HG03175 (cell line): ENCODE results near the gene DHRS2.

Experiments
- ATAC-seq: cut with Tn5 transposase; IDR thresholded peaks from one replicate; pipeline ENCODE4 v1.9.1; 2021; ENCODE audit warnings: mild to moderate bottlenecking, moderate library complexity; ENCODE audit not compliant: unreplicated experiment

DHRS2 gene

DNA sequence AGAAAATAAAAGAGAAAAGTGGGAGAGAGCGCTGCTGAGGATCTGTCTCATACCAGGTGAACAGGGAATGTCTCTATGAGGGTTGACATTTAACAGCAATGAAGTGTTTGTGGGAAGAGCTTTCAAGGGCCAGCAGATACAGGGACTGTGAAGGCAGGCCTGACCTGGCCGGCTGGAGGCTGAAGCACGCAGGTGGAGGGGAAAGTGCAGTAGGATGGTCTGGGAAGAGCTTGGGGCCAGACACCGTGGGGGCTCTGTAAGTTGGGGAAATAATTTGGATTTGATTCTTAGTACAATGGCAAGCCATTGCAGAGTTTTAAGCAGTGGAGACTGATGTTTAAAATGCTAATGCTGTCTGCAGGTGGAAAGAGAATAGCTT lies 23.8 kb upstream of the DHRS2 start:
- ATAC-seq, result no peak

DNA sequence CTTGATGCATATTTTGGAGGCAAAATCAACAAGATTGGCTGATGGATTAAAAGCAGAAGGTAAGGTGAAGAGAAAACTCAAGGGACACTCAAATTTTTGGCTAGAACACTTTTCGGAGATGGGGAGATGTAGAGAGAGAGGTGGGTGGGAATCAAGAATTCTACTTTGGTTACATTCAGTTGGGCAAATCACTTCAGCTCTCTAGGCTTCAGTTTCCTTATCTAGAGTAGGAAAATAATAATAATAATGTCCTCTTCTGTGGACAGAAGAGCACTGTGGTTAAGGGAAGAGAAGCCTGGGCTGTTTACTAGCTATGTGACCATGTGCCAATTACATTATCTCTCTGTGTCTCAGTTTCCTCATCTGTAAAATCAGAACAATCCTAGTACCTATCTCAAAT lies 23.4 kb upstream of the DHRS2 start:
- no peak for ATAC-seq

DNA sequence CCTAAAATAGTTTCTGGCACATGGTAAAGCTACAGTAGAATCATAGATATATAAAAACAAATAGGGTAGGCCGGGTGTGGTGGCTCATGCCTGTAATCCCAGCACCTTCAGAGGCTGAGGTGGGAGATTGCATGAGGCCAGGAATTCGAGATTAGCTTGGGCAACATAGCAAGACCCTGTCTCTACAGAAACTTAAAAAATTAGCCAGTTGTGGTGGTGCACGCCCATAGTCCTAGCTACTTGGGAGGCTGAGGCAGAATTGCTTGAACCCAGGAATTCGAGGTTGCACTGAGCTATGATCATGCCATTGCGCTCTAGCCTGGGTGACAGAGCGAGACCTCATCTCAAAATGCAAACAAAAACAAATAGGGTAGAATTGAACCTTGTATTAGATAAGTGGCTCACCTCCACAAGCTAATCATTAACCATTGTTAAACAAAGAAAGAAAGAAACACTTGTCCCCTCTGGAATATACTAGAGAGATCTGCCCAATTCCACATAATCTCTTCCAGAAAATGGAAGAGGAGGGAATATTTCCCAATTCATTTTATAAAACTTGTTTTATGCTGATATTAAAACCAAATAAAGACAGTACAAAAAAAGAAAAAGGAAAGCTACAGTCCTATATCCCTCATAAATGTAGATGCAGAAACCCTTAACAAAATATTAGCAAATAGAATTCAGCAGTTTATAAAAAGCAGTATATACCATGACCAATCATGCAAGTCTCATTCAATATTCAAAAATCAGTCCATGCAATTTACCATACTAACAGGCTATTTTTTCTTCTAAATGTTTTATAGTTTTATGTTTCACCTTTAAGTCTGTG lies 22.7 kb upstream of the DHRS2 start:
- no peak for ATAC-seq

DNA sequence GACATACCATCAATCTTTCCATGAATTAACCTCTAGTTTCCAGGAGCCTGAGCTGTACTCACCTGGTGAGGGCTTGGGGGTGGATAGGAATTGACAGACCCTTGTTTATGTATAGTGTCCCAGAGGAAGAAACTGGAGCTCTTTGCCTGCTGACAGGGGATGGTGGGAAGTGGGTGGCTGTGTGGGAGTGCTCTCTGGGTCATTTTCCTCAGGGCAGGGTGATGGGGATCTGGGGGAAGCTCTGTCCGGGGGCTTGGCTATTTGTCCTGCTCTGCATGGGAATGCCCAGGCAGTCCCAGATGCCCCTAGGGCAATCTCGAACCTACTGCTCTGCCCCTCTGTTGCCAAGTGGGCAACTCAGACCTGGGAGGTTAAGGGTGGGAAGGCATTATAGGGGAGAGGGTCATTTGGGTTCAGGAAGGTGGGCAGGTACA lies 21.8 kb upstream of the DHRS2 start:
- no peak for ATAC-seq

DNA sequence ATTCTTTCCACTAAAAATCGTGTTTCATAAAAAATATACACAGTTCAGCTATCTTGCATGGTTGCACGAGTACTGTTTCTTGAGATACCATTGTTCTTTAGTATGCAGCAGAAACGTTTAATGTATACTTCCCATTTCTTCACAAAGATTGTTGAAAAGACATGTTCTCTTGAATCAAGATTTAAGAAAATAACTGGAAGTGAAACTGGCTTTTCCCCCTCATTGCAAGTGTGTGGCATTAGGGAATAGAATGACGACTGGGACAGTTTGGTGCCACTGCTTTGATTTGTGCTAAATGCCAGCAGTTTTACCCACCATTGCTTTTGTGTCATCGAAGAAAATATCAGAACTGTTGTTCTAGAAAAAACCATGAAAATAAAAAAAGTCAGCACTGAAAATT lies 20.3 kb upstream of the DHRS2 start:
- ATAC-seq, result no peak

DNA sequence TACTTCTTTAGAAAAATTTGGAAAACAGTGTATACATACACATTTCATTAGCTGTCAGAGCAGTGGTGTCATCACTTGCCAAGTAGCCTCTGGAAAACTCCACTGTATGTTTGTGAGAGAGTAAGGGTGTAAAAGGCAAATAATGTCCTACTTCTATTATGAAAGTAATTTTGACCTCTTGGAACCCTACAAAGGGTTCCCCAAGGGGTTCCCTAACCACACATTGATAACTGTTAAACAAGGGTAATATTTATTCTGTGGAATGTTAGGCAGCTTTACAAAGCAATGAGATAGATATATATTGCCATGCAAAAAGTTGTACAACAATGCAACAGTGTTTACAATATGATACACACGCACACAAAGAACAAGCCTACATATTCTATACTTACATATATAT lies 18.6 kb upstream of the DHRS2 start:
- no peak for ATAC-seq

DNA sequence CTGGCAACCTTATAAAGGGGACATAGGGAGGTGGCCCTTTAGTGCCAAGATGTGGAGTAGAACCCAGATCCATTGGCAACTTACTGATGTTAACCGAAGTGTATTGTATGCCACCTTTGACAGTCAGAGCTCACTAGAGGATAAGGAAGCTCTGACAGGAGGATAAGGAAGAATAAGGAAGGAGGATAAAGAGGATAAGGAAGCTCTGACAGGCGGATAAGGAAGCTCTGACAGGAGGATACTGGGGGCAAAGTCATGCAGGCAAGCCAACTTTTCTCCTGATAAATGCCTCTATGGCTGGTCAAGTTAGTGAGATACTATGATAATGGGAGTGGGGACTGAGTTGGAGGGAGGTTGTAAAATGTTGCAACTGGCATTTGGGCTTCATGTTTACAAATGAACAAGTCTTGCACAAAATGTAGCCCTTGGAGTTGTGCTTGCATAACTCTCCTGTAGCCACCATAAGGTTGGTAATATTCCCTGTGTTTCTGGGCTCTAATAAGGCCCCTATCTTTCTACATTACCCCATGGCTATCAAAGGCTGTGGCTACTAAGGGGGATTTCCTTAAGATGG lies 17.7 kb upstream of the DHRS2 start:
- ATAC-seq, result no peak

DNA sequence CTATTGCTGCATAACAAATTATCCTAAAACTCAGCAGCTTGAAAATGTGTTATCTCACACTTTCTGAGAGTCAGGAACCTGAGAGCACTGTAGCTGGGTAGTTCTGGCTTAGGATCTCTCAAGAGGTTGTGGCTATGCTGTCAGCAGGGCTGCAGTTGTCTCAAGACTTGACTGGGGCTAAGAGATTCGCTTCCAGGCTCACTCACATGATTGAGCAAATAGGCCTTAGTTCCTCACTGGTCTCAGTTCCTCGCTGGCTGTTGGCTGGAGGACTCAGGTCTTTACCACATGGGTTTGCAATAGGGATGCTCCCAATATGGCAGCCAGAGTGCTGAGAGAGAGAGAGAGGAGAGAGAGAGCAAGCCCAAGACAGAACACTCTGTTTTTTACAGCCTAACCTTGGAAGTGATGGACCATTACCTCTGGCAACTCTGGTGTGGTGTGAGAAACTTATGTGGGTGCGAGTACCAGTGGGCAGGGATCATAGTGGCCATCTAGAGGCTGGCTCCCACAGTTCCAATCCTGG lies 15.9 kb upstream of the DHRS2 start:
- no peak for ATAC-seq

DNA sequence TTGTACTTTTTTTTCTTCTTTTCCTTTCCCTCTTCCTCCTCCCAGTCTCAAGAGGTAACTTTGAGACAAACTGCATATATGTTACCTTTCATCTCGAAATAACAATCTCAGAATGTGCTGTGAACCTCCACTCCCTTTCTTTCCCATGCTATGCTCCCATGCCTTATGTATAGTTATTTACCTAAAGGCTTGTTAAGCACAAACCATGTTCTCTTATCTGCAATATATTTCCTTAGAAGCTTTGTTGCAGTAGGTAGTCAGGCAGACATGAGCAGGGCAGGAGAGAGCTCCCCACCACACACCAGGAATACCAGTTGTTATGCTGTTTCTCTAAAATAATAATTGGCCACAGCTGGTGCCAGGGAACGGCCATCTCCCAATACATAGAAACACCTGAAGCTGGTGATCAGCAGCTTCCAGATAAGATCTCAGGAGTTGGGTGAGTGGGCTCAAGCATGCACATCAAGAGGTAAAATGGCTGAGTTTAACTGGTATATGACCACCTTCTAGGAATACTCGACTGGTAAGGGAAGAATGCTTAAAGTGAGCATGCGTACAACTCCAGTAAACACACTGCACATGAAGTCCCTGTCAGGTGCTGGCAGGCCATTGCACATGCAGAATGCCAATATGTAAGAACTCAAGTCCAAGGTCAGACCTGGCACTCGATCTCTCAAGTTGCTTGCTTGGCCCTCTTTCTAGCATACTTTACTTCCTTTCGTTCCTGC lies 14.8 kb upstream of the DHRS2 start:
- ATAC-seq, result no peak

DNA sequence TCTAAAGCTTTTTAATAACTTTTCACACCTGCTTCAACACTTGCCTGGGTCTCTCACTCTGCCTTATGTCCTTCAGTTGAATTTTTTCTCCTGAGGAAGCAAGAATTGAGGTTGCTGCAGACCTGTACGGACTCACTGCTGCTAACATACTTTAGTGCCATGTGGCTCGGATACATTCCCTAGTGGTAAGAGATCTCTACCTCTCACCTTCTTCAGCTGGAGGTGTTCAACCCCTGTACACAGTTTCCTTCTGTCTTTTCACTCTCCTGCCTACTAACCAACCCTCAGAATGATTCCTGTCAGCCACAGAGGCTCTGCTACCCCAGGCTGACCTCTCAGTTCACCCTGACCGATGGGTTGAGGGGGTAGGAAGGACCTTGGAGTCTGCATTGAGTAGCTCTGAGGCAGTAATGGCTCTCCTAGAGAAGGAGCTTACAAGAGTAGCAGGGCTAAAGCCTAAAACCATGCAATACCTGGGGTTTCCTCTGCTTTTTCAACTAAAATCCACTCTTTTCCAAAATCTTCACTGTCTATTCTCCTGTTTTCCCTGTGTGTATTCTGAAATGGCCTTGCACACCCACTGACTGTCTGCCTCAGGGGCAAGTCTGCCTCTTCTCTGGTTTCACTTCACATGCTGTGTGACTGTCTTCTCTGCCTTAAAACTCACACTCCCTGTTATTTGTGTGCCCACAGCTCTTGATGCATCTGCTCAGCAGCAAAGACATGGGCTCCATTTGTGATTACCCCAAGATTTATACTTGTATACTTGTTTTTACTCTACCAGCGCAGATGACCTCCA lies 14.0 kb upstream of the DHRS2 start:
- ATAC-seq, result no peak

DNA sequence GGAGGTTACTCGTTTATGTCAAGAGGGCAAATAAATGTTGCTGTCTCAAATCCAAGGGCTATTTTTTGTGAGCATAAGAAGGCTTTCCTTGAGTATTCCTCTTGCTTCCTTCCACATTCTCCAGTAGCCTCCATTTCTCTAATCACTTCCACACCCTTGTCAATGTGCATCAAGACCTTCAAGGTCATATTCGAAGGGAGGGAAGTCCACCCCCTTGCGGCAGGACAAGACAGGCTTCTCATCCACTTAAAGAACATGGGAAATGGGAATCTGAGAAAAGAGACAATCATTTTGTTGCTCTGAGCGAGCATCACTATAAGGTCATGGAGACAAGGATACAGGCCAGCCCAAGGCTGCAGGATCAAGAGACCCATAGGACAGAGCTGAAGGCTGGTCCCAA lies 13.2 kb upstream of the DHRS2 start:
- ATAC-seq, result no peak

DNA sequence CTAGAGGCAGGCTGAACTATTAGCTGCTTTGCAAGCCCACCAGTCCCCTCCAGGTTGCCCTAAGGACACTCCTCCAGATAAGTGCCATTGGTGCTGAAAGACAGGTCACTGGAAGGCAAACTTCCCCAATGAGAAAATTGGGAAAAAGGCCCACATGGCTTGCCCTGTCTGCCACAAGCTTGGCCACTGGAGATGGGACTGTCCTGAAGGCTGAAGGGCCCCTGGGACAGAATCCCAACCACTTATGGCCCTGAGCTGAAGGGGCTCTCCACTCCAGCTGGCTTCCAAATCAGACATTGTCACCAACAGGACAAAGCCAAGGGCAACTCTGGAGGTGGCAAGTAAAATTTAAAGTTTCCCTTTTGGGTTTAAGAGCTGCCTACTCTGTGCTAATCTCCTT lies 12.2 kb upstream of the DHRS2 start:
- no peak for ATAC-seq

DNA sequence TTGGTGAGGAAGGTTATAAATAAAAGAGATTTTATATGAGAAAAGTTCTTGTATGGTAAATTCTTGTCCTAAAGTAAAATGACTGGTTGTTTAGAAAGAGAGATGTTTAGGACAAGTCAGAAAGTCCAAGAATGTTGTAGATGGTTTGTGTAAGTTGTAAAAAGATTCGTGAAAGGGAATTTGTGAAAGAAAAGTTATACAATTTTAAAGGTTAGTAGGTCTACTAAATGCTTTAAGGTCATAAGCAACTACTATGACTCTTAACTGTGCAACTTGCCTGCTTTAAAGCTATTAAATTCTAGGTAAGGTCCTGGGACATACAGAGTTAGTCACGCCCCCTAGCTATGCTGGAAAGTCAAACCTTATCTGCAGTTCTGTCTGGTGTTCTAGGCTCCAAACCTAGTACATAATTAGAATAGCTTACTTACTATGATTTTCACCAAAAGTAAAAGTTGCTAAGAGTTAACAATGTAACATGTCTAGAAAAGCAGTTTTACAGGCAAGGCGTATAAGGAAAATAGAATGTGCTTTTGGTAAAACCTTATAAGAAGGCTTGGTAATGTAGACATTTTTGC lies 11.2 kb upstream of the DHRS2 start:
- ATAC-seq, result no peak

DNA sequence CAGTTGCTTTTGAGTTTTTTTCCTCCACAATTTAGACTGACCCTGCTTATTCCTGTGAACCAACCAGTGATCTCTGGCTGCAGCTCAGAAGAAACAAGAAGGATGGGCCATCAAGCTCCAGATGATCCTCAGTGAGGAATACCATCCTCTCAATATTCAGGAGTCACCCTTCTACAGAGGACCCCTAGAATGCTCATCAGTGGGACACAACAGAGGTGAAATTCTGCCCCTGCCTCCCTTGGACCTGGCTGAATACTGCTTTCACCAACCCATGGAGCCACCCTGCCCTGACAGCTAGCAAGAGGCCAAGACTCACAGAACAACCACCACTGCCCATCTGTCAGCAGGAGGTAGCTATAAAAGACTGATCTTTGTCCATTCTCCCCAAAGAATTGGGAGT lies 9.2 kb upstream of the DHRS2 start:
- no peak for ATAC-seq

DNA sequence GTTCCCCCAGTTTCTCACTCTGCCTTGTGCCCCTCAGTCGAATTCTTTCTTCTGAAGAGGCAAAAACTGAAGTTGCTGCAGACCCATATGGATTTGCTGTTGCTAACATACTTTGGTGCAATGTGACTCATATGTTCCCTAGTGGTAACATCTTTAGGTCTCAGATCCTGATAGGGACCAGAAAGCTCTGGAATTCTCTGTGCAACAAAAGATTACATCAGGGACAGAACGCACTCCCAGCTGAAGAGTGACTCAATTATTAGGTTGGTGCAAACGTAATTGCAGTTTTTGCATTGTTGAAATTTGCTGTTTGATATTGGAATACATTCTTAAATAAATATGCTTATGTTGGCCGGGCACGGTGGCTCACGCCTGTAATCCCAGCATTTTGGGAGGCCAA lies 8.2 kb upstream of the DHRS2 start:
- no peak for ATAC-seq

DNA sequence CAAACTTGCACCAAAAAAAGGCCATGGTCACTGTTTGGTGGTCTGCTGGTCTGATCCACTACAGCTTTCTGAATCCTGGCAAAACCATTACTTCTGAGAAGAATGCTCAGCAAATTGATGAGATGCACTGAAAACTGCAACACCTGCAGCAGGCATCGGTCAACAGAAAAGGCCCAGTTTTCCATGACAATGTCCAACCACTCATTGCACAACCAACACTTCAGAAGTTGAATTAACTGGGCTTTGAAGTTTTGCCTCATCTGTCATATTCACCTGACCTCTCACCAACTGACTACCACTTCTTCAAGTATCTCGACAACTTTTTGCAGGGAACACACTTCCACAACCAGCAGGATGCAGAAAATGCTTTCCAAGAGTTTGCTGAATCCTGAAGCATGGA lies 7.0 kb upstream of the DHRS2 start:
- ATAC-seq, result no peak

DNA sequence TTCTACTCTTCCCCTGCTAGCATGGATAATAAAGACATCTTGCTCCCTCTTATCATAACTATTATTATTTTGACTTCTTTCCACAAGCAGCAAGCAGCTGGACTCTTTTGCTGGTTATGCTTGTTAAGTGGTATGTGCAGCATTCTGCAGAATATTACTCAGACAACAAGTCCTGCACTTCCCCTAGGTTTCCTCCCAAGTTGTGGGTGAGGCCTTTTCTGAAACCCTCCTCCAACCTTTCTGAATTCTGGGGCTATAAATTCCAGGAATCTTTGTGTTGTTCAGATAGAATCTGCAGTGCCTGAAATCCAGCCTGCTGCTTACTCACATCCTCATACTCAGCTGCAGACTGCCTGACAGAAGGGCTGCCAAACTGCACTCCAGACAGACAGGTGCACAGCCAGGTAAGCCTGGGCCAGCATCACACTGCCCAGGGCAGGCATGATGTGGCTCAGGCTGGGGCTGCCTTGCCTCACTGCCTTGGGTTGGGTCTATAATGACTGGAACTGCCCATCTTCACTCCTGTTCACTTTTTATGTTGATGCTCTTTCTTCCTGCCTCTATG lies 6.2 kb upstream of the DHRS2 start:
- ATAC-seq, result no peak

DNA sequence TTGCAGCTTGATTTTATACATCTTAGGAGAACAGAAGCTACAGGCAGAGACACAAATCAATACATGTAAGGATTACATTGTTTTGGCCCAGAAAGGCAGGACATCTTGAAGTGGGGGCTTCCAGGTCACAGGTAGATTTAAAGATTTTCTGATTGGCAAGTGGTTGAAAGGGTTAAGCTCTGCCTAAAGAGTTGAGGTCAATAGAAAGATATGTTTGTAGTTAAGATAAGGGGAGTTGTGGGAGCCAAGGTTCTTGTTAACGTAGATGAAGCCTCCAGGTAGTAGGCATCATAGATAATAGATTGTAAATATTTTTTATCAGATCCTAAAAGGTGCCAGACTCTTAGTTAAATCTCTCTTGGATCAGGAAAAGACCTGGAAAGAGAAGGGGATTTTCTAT lies 5.5 kb upstream of the DHRS2 start:
- no peak for ATAC-seq

DNA sequence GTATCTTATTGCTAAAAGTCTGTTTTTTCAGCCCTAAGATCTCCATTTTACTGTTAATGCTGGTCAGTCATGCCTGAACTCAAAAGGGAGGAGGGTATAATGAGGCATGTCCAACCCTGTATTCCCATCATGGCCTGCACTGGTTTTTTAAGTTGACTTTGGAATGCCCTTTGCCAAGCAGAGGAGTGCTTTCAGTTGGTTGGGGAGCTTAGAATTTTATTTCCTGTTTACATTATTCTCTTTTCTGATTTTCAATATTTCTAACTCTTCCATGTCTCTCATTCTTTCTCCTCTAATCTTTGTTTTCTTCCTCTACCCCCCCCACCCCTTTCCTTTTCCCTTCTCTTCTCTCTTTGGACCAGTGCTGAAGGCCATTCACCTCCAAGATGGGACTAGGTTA lies 4.9 kb upstream of the DHRS2 start:
- ATAC-seq, result no peak

DNA sequence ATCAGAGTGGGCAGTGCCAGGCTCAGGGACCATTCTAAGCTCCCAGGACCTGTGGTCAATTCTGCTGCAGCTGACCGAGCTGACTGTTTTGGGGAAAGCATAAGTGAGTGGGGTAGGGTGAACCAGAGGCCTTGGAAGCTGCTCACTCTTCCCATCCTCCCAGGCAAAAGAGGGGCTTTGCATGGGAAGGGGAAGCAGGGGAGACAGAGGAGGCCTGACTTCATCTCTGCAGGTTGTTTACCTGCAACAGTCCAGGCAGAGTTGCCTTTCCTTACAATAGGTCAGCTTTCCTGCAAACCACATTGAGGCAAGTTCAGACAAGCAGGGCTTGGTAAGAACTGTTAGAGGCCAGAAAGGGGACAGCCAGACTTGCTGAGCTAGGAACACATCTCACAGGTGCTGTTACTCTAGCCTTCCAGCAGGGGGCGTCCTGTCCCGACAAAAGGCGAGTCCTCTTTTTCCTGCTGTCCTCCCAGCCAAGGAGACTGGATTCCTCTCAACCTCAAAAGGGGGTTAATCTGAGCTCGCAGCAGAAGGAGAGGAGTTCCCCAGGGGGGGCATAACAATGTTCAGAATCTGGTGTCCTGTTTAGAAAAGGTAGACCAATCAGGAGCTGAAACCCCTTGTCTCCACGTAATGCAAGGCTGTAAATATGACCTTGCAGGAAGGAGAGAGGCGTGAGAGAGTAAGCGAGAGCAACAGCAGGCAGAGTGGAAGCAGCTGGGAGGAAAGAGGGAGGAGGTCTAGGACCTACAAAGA lies 4.3 kb upstream of the DHRS2 start:
- ATAC-seq, result peak; percentile 65
